Measurements from ENCODE around the gene PRSS22.

GRCh38 chr16:2854700-2855309, 3.2 kb downstream of the PRSS22 start:
- TF ChIP-seq, protein P1, sequence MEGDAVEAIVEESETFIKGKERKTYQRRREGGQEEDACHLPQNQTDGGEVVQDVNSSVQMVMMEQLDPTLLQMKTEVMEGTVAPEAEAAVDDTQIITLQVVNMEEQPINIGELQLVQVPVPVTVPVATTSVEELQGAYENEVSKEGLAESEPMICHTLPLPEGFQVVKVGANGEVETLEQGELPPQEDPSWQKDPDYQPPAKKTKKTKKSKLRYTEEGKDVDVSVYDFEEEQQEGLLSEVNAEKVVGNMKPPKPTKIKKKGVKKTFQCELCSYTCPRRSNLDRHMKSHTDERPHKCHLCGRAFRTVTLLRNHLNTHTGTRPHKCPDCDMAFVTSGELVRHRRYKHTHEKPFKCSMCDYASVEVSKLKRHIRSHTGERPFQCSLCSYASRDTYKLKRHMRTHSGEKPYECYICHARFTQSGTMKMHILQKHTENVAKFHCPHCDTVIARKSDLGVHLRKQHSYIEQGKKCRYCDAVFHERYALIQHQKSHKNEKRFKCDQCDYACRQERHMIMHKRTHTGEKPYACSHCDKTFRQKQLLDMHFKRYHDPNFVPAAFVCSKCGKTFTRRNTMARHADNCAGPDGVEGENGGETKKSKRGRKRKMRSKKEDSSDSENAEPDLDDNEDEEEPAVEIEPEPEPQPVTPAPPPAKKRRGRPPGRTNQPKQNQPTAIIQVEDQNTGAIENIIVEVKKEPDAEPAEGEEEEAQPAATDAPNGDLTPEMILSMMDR (IDR thresholded peaks at IDR 0.05) = peak; percentile 76
- TF ChIP-seq, protein P2, sequence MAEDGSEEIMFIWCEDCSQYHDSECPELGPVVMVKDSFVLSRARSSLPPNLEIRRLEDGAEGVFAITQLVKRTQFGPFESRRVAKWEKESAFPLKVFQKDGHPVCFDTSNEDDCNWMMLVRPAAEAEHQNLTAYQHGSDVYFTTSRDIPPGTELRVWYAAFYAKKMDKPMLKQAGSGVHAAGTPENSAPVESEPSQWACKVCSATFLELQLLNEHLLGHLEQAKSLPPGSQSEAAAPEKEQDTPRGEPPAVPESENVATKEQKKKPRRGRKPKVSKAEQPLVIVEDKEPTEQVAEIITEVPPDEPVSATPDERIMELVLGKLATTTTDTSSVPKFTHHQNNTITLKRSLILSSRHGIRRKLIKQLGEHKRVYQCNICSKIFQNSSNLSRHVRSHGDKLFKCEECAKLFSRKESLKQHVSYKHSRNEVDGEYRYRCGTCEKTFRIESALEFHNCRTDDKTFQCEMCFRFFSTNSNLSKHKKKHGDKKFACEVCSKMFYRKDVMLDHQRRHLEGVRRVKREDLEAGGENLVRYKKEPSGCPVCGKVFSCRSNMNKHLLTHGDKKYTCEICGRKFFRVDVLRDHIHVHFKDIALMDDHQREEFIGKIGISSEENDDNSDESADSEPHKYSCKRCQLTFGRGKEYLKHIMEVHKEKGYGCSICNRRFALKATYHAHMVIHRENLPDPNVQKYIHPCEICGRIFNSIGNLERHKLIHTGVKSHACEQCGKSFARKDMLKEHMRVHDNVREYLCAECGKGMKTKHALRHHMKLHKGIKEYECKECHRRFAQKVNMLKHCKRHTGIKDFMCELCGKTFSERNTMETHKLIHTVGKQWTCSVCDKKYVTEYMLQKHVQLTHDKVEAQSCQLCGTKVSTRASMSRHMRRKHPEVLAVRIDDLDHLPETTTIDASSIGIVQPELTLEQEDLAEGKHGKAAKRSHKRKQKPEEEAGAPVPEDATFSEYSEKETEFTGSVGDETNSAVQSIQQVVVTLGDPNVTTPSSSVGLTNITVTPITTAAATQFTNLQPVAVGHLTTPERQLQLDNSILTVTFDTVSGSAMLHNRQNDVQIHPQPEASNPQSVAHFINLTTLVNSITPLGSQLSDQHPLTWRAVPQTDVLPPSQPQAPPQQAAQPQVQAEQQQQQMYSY (CRISPR knock-in tag; IDR thresholded peaks at IDR 0.05) = no peak
- TF ChIP-seq, protein P3, sequence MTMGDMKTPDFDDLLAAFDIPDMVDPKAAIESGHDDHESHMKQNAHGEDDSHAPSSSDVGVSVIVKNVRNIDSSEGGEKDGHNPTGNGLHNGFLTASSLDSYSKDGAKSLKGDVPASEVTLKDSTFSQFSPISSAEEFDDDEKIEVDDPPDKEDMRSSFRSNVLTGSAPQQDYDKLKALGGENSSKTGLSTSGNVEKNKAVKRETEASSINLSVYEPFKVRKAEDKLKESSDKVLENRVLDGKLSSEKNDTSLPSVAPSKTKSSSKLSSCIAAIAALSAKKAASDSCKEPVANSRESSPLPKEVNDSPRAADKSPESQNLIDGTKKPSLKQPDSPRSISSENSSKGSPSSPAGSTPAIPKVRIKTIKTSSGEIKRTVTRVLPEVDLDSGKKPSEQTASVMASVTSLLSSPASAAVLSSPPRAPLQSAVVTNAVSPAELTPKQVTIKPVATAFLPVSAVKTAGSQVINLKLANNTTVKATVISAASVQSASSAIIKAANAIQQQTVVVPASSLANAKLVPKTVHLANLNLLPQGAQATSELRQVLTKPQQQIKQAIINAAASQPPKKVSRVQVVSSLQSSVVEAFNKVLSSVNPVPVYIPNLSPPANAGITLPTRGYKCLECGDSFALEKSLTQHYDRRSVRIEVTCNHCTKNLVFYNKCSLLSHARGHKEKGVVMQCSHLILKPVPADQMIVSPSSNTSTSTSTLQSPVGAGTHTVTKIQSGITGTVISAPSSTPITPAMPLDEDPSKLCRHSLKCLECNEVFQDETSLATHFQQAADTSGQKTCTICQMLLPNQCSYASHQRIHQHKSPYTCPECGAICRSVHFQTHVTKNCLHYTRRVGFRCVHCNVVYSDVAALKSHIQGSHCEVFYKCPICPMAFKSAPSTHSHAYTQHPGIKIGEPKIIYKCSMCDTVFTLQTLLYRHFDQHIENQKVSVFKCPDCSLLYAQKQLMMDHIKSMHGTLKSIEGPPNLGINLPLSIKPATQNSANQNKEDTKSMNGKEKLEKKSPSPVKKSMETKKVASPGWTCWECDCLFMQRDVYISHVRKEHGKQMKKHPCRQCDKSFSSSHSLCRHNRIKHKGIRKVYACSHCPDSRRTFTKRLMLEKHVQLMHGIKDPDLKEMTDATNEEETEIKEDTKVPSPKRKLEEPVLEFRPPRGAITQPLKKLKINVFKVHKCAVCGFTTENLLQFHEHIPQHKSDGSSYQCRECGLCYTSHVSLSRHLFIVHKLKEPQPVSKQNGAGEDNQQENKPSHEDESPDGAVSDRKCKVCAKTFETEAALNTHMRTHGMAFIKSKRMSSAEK (CRISPR knock-in tag; IDR thresholded peaks at IDR 0.05; ENCODE audit: borderline replicate concordance) = no peak
- TF ChIP-seq ZNF396 (CRISPR knock-in tag; IDR thresholded peaks at IDR 0.05; ENCODE audit: borderline replicate concordance) = no peak

All from WTC11 (cell line).